HepG2 (cell line): ENCODE results near the gene ADGRL3.

Experiments used
- CREM ChIP-seq, 2 experiments: sonication (generic) in 1 of 2; formaldehyde crosslinking in 1 of 2; IDR thresholded peaks; 2 replicates each; pipeline versions ENCODE4 v1.4.0 to v1.6.1; 2016 to 2020; ENCODE audit warnings: antibody characterized with exemption in 1 of 2, mild to moderate bottlenecking in 1 of 2, missing genetic modification reagents in 1 of 2
- FOXC1 ChIP-seq: sonication (generic); formaldehyde crosslinking; IDR thresholded peaks from 2 replicates; pipeline ENCODE4 v1.8.0; 2022; ENCODE audit warnings: mild to moderate bottlenecking, missing genetic modification reagents, borderline replicate concordance
- HDAC2 ChIP-seq: sonication (generic); formaldehyde crosslinking; IDR thresholded peaks from 2 replicates; pipeline ENCODE4 v1.4.0; 2020; ENCODE audit warnings: missing genetic modification reagents
- POLR2A ChIP-seq, 2 experiments: IDR thresholded peaks; 2 replicates each; pipeline ENCODE4 v1.6.1; 2011; ENCODE audit warnings: low read depth in 2 of 2, low read length in 2 of 2, mild to moderate bottlenecking in 1 of 2, moderate library complexity in 1 of 2; ENCODE audit not compliant: insufficient read depth in 1 of 2
- ZBTB7A ChIP-seq: sonication (generic); formaldehyde crosslinking; IDR thresholded peaks from 2 replicates; pipeline ENCODE4 v1.8.0; 2022; ENCODE audit warnings: mild to moderate bottlenecking, missing genetic modification reagents
- ZNF713 ChIP-seq: sonication (generic); formaldehyde crosslinking; IDR thresholded peaks from 2 replicates; pipeline ENCODE4 v1.4.0; 2020; ENCODE audit warnings: mild to moderate bottlenecking, missing genetic modification reagents
- TF ChIP-seq, protein P1 (sequence below): sonication (generic); formaldehyde crosslinking; conservative IDR thresholded peaks from 2 replicates; pipeline ENCODE4 v1.8.0; 2022; ENCODE audit warnings: mild to moderate bottlenecking, moderate library complexity, missing genetic modification reagents
- TF ChIP-seq, protein P2 (sequence below): sonication (generic); formaldehyde crosslinking; IDR thresholded peaks from 2 replicates; pipeline ENCODE4 v1.8.0; 2022; ENCODE audit warnings: missing genetic modification reagents, low read depth, mild to moderate bottlenecking, borderline replicate concordance

DNA sequence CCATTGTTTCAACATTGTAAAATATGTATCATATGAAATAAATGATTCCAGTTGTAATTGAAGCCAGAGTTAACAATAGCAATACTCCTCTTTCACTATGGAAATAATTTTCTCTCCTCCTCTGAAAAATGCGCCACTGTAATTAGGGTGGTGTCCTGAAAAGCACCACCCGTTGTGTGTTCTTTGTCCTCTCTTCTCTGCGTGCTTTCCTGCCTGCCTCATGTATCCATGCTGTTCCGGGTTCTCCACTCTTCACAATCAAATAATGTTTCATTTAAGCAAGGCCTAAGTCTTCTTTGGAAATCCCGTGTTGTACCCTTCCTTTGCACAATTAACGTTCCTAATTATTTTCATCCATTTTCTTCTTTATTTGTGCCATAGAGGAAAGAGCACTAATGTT is 293.3 kb downstream of the ADGRL3 start:
- TF ChIP-seq, protein P1, sequence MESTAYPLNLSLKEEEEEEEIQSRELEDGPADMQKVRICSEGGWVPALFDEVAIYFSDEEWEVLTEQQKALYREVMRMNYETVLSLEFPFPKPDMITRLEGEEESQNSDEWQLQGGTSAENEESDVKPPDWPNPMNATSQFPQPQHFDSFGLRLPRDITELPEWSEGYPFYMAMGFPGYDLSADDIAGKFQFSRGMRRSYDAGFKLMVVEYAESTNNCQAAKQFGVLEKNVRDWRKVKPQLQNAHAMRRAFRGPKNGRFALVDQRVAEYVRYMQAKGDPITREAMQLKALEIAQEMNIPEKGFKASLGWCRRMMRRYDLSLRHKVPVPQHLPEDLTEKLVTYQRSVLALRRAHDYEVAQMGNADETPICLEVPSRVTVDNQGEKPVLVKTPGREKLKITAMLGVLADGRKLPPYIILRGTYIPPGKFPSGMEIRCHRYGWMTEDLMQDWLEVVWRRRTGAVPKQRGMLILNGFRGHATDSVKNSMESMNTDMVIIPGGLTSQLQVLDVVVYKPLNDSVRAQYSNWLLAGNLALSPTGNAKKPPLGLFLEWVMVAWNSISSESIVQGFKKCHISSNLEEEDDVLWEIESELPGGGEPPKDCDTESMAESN (CRISPR knock-in tag) = no peak
- no peak for TF ChIP-seq ZBTB7A (CRISPR knock-in tag)
- no peak for TF ChIP-seq ZNF713 (CRISPR knock-in tag)
- TF ChIP-seq CREM (IDR thresholded peaks at IDR 0.05) = no peak
- no peak for TF ChIP-seq CREM (CRISPR knock-in tag; IDR thresholded peaks at IDR 0.05)
- TF ChIP-seq, protein P2, sequence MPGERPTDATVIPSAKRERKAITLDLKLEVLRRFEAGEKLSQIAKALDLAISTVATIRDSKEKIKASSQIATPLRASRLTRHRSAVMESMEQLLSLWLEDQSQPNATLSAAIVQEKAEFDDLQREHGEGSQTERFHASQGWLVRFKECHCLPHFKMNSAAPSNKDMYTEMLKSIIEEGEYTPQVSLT (CRISPR knock-in tag) = no peak
- no peak for TF ChIP-seq HDAC2
- TF ChIP-seq FOXC1 (CRISPR knock-in tag) = no peak
- no peak for TF ChIP-seq POLR2A (IDR thresholded peaks at IDR 0.05; ENCODE audit: insufficient read depth in 1 of 2, low read depth in 2 of 2, low read length in 2 of 2)
